ENCODE measurements around the gene HNRNPUL2.

GRCh38 chr11:62682518-62682917 lies 44.7 kb downstream of the HNRNPUL2 start:
- TF ChIP-seq ELF1 (IDR thresholded peaks at IDR 0.05): no peak
- TF ChIP-seq RXRA (IDR thresholded peaks at IDR 0.05; ENCODE audit: borderline replicate concordance, low read depth): no peak
- no peak for TF ChIP-seq CTCF (IDR thresholded peaks at IDR 0.05)

All from SK-N-SH (cell line).